Measurements from ENCODE around the gene CHST8.

- no peak for TF ChIP-seq CTCF (IDR thresholded peaks at IDR 0.05)
- no peak for TF ChIP-seq POLR2A (IDR thresholded peaks at IDR 0.05)
Observed at GRCh38 chr19:33653684-33654083, 31.9 kb downstream of the CHST8 start.
